ENCODE data around the gene NXPE4. TPM values are rescaled to one million over a fixed set of nuclear protein-coding genes. Genes with fewer than 3 reads are reported as not detected.

The NXPE4 gene
- total RNA-seq, 1 experiment from 2014 or later, result 0.11 TPM

DNA sequence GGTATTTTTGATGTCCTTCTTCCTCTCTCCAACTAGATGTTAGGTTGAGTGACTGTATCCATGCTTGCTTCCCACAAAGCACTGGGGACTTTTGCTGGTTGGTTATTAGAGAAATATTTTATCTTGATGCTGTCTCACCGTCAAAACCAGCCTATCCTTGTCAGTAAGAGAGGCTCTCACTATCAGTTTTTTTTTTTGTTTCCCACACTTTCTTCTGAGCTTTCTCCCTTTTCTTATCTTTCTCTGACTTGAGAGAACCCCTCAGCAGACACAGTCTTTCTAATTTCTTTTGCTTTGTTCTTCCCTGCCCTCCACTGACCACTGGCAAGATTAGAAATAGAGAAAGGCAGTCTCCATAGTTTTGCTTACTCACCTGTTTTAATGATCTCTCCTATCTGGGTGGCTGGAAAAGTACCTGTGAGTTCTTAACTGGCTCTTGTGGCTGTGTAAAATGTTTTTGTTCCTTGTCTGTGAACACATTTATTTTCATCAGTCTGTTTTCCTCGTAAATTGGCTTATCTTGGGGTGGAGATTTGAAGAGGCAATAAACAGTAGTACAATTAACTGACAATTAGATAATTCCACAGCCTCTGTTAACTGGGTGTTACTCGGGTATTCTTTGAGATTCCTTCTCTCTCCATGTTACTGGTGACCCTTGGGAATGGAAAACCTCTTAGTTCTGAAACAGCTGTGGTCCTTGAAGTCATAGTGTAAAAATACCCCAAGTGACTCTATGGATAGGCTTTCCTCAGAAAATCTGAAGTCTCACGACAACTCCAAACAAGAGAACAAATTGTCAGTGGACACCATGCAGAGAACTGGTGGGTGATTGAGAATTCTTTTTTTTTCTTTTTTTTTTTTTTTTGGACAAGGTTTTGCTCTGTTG is 35.9 kb downstream of the NXPE4 start, which contains the start of gene NXPE1:
TSS of gene NXPE1 (minus strand) at position 457 of the 886 bp plus-strand sequence. CDS start 8,680 bp downstream, outside the sequence.
- Mint-ChIP-seq H3K9me3 (peaks cover 8% of the 10 kb centered on the region), H3K36me3 (no peaks in the 10 kb centered on the region), H3K27me3 (ENCODE audit: low read depth) (no peaks in the 10 kb centered on the region), H3K4me3 (no peak within 1 kb of the TSS), H3K4me1 (peaks cover 9% of the 10 kb centered on the region), H3K27ac (no peak within 1 kb of the TSS)
- ATAC-seq (no peak), DNase-seq (ENCODE audit: low spot score) (no peak)
- POLR2A ChIA-PET, result interaction anchor here (0.7 kb wide), 1 partner anchor 15 kb away, joined by 3 read pairs; no protein-coding TSS in a partner anchor
- CTCF ChIA-PET, result no interaction called here
- TF ChIP-seq, protein P1, sequence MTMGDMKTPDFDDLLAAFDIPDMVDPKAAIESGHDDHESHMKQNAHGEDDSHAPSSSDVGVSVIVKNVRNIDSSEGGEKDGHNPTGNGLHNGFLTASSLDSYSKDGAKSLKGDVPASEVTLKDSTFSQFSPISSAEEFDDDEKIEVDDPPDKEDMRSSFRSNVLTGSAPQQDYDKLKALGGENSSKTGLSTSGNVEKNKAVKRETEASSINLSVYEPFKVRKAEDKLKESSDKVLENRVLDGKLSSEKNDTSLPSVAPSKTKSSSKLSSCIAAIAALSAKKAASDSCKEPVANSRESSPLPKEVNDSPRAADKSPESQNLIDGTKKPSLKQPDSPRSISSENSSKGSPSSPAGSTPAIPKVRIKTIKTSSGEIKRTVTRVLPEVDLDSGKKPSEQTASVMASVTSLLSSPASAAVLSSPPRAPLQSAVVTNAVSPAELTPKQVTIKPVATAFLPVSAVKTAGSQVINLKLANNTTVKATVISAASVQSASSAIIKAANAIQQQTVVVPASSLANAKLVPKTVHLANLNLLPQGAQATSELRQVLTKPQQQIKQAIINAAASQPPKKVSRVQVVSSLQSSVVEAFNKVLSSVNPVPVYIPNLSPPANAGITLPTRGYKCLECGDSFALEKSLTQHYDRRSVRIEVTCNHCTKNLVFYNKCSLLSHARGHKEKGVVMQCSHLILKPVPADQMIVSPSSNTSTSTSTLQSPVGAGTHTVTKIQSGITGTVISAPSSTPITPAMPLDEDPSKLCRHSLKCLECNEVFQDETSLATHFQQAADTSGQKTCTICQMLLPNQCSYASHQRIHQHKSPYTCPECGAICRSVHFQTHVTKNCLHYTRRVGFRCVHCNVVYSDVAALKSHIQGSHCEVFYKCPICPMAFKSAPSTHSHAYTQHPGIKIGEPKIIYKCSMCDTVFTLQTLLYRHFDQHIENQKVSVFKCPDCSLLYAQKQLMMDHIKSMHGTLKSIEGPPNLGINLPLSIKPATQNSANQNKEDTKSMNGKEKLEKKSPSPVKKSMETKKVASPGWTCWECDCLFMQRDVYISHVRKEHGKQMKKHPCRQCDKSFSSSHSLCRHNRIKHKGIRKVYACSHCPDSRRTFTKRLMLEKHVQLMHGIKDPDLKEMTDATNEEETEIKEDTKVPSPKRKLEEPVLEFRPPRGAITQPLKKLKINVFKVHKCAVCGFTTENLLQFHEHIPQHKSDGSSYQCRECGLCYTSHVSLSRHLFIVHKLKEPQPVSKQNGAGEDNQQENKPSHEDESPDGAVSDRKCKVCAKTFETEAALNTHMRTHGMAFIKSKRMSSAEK (CRISPR knock-in tag; IDR thresholded peaks at IDR 0.05; ENCODE audit: borderline replicate concordance), result no peak
- TF ChIP-seq NR1H2 (CRISPR knock-in tag; IDR thresholded peaks at IDR 0.05) (no peak), NFYB (CRISPR knock-in tag; conservative IDR thresholded peaks at IDR 0.05; ENCODE audit: low read depth) (no peak), RELA (CRISPR knock-in tag; IDR thresholded peaks at IDR 0.05; ENCODE audit: borderline replicate concordance) (no peak), ZNF416 (CRISPR knock-in tag; IDR thresholded peaks at IDR 0.05) (no peak), NR3C1 (CRISPR knock-in tag; conservative IDR thresholded peaks at IDR 0.05; ENCODE audit: low read depth) (no peak), ZNF671 (CRISPR knock-in tag; IDR thresholded peaks at IDR 0.05) (no peak)
- TF ChIP-seq, protein P2, sequence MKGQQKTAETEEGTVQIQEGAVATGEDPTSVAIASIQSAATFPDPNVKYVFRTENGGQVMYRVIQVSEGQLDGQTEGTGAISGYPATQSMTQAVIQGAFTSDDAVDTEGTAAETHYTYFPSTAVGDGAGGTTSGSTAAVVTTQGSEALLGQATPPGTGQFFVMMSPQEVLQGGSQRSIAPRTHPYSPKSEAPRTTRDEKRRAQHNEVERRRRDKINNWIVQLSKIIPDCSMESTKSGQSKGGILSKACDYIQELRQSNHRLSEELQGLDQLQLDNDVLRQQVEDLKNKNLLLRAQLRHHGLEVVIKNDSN (CRISPR knock-in tag; IDR thresholded peaks at IDR 0.05), result no peak
- TF ChIP-seq, protein P3, sequence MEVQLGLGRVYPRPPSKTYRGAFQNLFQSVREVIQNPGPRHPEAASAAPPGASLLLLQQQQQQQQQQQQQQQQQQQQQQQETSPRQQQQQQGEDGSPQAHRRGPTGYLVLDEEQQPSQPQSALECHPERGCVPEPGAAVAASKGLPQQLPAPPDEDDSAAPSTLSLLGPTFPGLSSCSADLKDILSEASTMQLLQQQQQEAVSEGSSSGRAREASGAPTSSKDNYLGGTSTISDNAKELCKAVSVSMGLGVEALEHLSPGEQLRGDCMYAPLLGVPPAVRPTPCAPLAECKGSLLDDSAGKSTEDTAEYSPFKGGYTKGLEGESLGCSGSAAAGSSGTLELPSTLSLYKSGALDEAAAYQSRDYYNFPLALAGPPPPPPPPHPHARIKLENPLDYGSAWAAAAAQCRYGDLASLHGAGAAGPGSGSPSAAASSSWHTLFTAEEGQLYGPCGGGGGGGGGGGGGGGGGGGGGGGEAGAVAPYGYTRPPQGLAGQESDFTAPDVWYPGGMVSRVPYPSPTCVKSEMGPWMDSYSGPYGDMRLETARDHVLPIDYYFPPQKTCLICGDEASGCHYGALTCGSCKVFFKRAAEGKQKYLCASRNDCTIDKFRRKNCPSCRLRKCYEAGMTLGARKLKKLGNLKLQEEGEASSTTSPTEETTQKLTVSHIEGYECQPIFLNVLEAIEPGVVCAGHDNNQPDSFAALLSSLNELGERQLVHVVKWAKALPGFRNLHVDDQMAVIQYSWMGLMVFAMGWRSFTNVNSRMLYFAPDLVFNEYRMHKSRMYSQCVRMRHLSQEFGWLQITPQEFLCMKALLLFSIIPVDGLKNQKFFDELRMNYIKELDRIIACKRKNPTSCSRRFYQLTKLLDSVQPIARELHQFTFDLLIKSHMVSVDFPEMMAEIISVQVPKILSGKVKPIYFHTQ (CRISPR knock-in tag; IDR thresholded peaks at IDR 0.05), result no peak

DNA sequence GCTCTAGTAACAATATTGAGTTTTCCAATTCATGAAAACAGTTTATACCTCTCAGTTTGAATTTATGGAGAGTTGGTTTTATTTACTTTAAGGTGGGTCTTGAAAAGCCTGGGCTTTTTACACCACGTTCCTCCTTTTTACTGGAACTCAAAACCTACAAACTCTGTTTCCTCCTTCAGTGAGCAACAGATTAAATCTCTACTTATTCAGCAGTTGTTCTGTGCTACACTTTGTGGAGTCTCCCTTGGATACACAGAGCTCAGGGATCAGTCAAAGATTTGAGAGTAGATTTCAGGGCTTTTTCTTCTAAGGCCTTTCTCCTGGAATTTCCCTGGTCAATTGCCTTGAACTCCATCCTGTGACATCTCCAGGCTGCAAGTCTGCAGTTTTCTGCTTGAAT is 39.5 kb downstream of the NXPE4 start:
- no peak for DNase-seq (ENCODE audit: low spot score)
- ATAC-seq, result no peak
- TF ChIP-seq, protein P4, sequence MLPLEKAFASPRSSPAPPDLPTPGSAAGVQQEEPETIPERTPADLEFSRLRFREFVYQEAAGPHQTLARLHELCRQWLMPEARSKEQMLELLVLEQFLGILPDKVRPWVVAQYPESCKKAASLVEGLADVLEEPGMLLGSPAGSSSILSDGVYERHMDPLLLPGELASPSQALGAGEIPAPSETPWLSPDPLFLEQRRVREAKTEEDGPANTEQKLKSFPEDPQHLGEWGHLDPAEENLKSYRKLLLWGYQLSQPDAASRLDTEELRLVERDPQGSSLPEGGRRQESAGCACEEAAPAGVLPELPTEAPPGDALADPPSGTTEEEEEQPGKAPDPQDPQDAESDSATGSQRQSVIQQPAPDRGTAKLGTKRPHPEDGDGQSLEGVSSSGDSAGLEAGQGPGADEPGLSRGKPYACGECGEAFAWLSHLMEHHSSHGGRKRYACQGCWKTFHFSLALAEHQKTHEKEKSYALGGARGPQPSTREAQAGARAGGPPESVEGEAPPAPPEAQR (CRISPR knock-in tag; IDR thresholded peaks at IDR 0.05), result no peak
- TF ChIP-seq ZNF423 (CRISPR knock-in tag; IDR thresholded peaks at IDR 0.05) (no peak), ZNF219 (CRISPR knock-in tag; IDR thresholded peaks at IDR 0.05; ENCODE audit: borderline replicate concordance) (no peak), TP53 (CRISPR knock-in tag; IDR thresholded peaks at IDR 0.05) (no peak), JUN (CRISPR knock-in tag; IDR thresholded peaks at IDR 0.05) (no peak), SMAD3 (CRISPR knock-in tag; IDR thresholded peaks at IDR 0.05; ENCODE audit: borderline replicate concordance) (no peak), CBFB (CRISPR knock-in tag; IDR thresholded peaks at IDR 0.05; ENCODE audit: low read depth) (no peak), MXD4 (CRISPR knock-in tag; IDR thresholded peaks at IDR 0.05; ENCODE audit: borderline replicate concordance) (no peak), ZNF396 (CRISPR knock-in tag; IDR thresholded peaks at IDR 0.05; ENCODE audit: borderline replicate concordance) (no peak)
- TF ChIP-seq, protein P5, sequence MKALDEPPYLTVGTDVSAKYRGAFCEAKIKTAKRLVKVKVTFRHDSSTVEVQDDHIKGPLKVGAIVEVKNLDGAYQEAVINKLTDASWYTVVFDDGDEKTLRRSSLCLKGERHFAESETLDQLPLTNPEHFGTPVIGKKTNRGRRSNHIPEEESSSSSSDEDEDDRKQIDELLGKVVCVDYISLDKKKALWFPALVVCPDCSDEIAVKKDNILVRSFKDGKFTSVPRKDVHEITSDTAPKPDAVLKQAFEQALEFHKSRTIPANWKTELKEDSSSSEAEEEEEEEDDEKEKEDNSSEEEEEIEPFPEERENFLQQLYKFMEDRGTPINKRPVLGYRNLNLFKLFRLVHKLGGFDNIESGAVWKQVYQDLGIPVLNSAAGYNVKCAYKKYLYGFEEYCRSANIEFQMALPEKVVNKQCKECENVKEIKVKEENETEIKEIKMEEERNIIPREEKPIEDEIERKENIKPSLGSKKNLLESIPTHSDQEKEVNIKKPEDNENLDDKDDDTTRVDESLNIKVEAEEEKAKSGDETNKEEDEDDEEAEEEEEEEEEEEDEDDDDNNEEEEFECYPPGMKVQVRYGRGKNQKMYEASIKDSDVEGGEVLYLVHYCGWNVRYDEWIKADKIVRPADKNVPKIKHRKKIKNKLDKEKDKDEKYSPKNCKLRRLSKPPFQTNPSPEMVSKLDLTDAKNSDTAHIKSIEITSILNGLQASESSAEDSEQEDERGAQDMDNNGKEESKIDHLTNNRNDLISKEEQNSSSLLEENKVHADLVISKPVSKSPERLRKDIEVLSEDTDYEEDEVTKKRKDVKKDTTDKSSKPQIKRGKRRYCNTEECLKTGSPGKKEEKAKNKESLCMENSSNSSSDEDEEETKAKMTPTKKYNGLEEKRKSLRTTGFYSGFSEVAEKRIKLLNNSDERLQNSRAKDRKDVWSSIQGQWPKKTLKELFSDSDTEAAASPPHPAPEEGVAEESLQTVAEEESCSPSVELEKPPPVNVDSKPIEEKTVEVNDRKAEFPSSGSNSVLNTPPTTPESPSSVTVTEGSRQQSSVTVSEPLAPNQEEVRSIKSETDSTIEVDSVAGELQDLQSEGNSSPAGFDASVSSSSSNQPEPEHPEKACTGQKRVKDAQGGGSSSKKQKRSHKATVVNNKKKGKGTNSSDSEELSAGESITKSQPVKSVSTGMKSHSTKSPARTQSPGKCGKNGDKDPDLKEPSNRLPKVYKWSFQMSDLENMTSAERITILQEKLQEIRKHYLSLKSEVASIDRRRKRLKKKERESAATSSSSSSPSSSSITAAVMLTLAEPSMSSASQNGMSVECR (CRISPR knock-in tag; IDR thresholded peaks at IDR 0.05; ENCODE audit: borderline replicate concordance), result no peak
- Mint-ChIP-seq H3K4me3 (no peak overlapping the region), H3K27me3 (ENCODE audit: low read depth) (no peaks in the 10 kb centered on the region), H3K4me1 (peaks cover 14% of the 10 kb centered on the region), H3K27ac (no peak overlapping the region), H3K36me3 (no peaks in the 10 kb centered on the region), H3K9me3 (no peaks in the 10 kb centered on the region)
- POLR2A ChIA-PET, result interaction anchor here (0.5 kb wide), 1 partner anchor 1151 kb away, joined by 3 read pairs; no protein-coding TSS in a partner anchor
- CTCF ChIA-PET, result no interaction called here
